K562 (cell line): ENCODE measurements around the gene SLPI. TPM values are rescaled to one million over a fixed set of nuclear protein-coding genes. Genes with fewer than 3 reads are reported as not detected.
A peak's percentile ranks its signal among the peaks of the same experiment; 100 is the strongest.

ENCODE experiments used
- CCNT2 ChIP-seq: IDR thresholded peaks from 2 replicates; pipeline ENCODE4 v1.6.1; 2011; ENCODE audit warnings: borderline replicate concordance, low read depth, mild to moderate bottlenecking, moderate library complexity, mixed read lengths, low read length; ENCODE audit not compliant: insufficient read length; ENCODE audit errors: extremely low read depth
- CREM ChIP-seq: IDR thresholded peaks from 2 replicates; pipeline ENCODE4 v1.6.1; 2014; ENCODE audit warnings: antibody characterized with exemption, low read depth
- NUFIP1 ChIP-seq: fragments of 450-650 bp; IDR thresholded peaks from 2 replicates; pipeline ENCODE4 v1.6.1; 2018; ENCODE audit not compliant: partially characterized antibody
- RHOXF2B ChIP-seq: fragments of 250-450 bp; sonication (Bioruptor Pico); conservative IDR thresholded peaks from 2 replicates; pipeline ENCODE4 v1.5.1; 2021
- SMAD2 ChIP-seq: fragments of 150-350 bp; IDR thresholded peaks from 2 replicates; pipeline ENCODE4 v1.6.1; 2014; ENCODE audit warnings: low read depth, mild to moderate bottlenecking, low read length
- SRF ChIP-seq, 2 experiments: fragments of 250-450, 450-650 bp in 1 of 2; sonication (Bioruptor Pico) in 1 of 2; sonication (generic) in 1 of 2; formaldehyde crosslinking; IDR thresholded peaks; 2 replicates each; pipeline versions ENCODE4 v1.5.0 to v1.5.1; 2020 to 2022; ENCODE audit warnings: mild to moderate bottlenecking in 1 of 2, missing genetic modification reagents in 1 of 2
- SRSF3 ChIP-seq: fragments of 200-400 bp; formaldehyde crosslinking; IDR thresholded peaks from 2 replicates; pipeline ENCODE4 v1.6.1; 2016; ENCODE audit warnings: mild to moderate bottlenecking, low read length, moderate library complexity; ENCODE audit not compliant: insufficient read depth
- polyA plus RNA-seq, 8 experiments: library from polyadenylated mRNA; depleted of rRNA in 4 of 8; stranded (reverse) in 5 of 8; unstranded in 3 of 8; fragments of >200 nt; fragmentation: Nextera tagmentation in 2 of 8; fragmentation: Illumina TruSeq in 1 of 8; extraction: Ambion mirVana in 2 of 8; extraction: Trizol in 1 of 8; gene quantifications; 2 replicates each; pipeline versions ENCODE4 v1.2.1 to v1.2.3, GENCODE V29; 2011 to 2014; ENCODE audit warnings: inconsistent platforms in 1 of 8, missing spikeins in 1 of 8
- total RNA-seq, 7 experiments: library from RNA; depleted of rRNA in 6 of 7; stranded (reverse); fragments of >200 nt in 6 of 7; fragmentation: Illumina TruSeq in 2 of 7; extraction: Trizol in 2 of 7; gene quantifications; 2 replicates each; pipeline versions ENCODE4 v1.2.1 to v1.2.3, GENCODE V29; 2011 to 2021; ENCODE audit warnings: low replicate concordance in 1 of 7
- TF ChIP-seq, protein P1 (sequence below): fragments of 450-650 bp; IDR thresholded peaks from 2 replicates; pipeline ENCODE4 v1.6.1; 2017; ENCODE audit warnings: antibody characterized with exemption
- TF ChIP-seq, protein P2 (sequence below): fragments of 250-450 bp; sonication (Bioruptor Pico); IDR thresholded peaks from 2 replicates; pipeline ENCODE4 v1.5.0; 2020; ENCODE audit warnings: mild to moderate bottlenecking
- TF ChIP-seq, protein P3 (sequence below): fragments of 250-450 bp; sonication (Bioruptor Pico); IDR thresholded peaks from 2 replicates; pipeline ENCODE4 v1.4.0; 2020; ENCODE audit warnings: mild to moderate bottlenecking
- TF ChIP-seq, protein P4 (sequence below): fragments of 450-650 bp; formaldehyde crosslinking; IDR thresholded peaks from 2 replicates; pipeline ENCODE4 v1.4.0; 2020; ENCODE audit warnings: mild to moderate bottlenecking, mixed read lengths
- TF ChIP-seq, protein P5 (sequence below): fragments of 450-650 bp; IDR thresholded peaks from one replicate; pipeline ENCODE4 v1.6.1; 2018; ENCODE audit warnings: mild to moderate bottlenecking, moderate library complexity; ENCODE audit not compliant: partially characterized antibody
- TF ChIP-seq, protein P6 (sequence below): fragments of 450-650 bp; IDR thresholded peaks from 2 replicates; pipeline ENCODE4 v1.6.1; 2016; ENCODE audit warnings: mild to moderate bottlenecking
- TF ChIP-seq, protein P7 (sequence below): fragments of 450-650 bp; formaldehyde crosslinking; IDR thresholded peaks from 2 replicates; pipeline ENCODE4 v1.4.0; 2022; ENCODE audit warnings: mild to moderate bottlenecking, moderate library complexity

Gene SLPI
- total and polyA plus RNA-seq, 9 of the 15 experiments (the other 6 are each of a cell fraction or from before 2014, with no cell fraction given), result 0.78 TPM; not detected in 8

DNA sequence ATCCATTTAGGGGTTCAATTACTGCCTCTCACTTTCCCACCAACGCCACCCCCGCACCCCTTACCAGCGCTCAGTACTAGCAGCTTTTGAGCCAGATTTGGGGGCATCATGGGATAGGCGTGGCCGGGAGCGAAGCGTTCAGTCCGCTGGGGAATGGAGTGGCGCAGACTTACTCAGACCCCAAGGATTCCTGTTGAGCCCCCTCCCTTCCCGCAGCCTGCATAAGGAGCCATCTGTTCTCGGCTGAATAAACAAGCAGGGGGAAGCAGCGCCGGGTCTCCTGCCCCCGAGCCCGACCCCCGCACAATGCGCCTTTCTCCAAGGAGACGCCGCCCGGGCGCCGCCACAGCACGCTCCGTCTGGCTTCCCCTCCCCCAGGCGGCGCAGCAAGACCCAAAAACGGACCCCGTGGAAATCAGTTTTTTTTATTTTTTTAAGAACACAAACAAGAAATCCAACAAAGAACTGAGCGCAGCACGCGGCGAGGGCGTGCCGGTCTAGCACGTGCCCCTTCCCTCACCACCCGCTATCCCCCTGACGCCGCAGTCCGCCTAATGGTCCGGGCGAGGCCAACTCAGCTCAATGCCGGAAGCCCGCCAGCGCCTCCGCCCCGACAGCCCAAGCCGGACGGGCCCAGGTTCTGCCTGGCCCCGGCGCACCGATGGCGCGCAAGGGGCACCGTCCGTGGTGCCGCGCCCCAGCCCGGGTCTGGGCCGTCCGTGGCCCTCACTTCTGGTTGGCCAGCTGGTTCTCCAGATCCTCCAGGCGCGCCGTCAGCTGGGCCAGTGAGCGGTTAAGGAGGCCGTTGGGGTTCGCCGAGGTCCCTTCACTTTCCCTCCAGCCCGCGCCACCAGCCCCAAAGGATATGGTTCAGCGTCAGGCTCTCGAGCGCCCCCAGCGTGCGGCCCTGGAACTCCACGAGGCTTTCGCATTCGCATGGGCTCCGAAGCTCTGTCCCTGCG lies 39.0 kb upstream of the SLPI start (continued):
- TF ChIP-seq, protein P1, sequence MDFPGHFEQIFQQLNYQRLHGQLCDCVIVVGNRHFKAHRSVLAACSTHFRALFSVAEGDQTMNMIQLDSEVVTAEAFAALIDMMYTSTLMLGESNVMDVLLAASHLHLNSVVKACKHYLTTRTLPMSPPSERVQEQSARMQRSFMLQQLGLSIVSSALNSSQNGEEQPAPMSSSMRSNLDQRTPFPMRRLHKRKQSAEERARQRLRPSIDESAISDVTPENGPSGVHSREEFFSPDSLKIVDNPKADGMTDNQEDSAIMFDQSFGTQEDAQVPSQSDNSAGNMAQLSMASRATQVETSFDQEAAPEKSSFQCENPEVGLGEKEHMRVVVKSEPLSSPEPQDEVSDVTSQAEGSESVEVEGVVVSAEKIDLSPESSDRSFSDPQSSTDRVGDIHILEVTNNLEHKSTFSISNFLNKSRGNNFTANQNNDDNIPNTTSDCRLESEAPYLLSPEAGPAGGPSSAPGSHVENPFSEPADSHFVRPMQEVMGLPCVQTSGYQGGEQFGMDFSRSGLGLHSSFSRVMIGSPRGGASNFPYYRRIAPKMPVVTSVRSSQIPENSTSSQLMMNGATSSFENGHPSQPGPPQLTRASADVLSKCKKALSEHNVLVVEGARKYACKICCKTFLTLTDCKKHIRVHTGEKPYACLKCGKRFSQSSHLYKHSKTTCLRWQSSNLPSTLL, result no peak
- TF ChIP-seq, protein P2, sequence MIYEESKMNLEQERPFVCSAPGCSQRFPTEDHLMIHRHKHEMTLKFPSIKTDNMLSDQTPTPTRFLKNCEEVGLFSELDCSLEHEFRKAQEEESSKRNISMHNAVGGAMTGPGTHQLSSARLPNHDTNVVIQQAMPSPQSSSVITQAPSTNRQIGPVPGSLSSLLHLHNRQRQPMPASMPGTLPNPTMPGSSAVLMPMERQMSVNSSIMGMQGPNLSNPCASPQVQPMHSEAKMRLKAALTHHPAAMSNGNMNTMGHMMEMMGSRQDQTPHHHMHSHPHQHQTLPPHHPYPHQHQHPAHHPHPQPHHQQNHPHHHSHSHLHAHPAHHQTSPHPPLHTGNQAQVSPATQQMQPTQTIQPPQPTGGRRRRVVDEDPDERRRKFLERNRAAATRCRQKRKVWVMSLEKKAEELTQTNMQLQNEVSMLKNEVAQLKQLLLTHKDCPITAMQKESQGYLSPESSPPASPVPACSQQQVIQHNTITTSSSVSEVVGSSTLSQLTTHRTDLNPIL (CRISPR knock-in tag), result no peak
- no peak for TF ChIP-seq SRF (CRISPR knock-in tag; IDR thresholded peaks at IDR 0.05)
- TF ChIP-seq, protein P3, sequence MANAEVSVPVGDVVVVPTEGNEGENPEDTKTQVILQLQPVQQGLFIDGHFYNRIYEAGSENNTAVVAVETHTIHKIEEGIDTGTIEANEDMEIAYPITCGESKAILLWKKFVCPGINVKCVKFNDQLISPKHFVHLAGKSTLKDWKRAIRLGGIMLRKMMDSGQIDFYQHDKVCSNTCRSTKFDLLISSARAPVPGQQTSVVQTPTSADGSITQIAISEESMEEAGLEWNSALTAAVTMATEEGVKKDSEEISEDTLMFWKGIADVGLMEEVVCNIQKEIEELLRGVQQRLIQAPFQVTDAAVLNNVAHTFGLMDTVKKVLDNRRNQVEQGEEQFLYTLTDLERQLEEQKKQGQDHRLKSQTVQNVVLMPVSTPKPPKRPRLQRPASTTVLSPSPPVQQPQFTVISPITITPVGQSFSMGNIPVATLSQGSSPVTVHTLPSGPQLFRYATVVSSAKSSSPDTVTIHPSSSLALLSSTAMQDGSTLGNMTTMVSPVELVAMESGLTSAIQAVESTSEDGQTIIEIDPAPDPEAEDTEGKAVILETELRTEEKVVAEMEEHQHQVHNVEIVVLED, result no peak
- TF ChIP-seq NUFIP1, result no peak
- no peak for TF ChIP-seq SMAD2
- TF ChIP-seq, protein P4, sequence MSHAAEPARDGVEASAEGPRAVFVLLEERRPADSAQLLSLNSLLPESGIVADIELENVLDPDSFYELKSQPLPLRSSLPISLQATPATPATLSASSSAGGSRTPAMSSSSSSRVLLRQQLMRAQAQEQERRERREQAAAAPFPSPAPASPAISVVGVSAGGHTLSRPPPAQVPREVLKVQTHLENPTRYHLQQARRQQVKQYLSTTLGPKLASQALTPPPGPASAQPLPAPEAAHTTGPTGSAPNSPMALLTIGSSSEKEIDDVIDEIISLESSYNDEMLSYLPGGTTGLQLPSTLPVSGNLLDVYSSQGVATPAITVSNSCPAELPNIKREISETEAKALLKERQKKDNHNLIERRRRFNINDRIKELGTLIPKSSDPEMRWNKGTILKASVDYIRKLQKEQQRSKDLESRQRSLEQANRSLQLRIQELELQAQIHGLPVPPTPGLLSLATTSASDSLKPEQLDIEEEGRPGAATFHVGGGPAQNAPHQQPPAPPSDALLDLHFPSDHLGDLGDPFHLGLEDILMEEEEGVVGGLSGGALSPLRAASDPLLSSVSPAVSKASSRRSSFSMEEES (CRISPR knock-in tag), result no peak
- peak; percentile 59 for TF ChIP-seq CREM
- TF ChIP-seq, protein P5, sequence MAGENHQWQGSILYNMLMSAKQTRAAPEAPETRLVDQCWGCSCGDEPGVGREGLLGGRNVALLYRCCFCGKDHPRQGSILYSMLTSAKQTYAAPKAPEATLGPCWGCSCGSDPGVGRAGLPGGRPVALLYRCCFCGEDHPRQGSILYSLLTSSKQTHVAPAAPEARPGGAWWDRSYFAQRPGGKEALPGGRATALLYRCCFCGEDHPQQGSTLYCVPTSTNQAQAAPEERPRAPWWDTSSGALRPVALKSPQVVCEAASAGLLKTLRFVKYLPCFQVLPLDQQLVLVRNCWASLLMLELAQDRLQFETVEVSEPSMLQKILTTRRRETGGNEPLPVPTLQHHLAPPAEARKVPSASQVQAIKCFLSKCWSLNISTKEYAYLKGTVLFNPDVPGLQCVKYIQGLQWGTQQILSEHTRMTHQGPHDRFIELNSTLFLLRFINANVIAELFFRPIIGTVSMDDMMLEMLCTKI, result no peak
- no peak for TF ChIP-seq SRSF3
- TF ChIP-seq RHOXF2B (CRISPR knock-in tag), result no peak
- TF ChIP-seq, protein P6, sequence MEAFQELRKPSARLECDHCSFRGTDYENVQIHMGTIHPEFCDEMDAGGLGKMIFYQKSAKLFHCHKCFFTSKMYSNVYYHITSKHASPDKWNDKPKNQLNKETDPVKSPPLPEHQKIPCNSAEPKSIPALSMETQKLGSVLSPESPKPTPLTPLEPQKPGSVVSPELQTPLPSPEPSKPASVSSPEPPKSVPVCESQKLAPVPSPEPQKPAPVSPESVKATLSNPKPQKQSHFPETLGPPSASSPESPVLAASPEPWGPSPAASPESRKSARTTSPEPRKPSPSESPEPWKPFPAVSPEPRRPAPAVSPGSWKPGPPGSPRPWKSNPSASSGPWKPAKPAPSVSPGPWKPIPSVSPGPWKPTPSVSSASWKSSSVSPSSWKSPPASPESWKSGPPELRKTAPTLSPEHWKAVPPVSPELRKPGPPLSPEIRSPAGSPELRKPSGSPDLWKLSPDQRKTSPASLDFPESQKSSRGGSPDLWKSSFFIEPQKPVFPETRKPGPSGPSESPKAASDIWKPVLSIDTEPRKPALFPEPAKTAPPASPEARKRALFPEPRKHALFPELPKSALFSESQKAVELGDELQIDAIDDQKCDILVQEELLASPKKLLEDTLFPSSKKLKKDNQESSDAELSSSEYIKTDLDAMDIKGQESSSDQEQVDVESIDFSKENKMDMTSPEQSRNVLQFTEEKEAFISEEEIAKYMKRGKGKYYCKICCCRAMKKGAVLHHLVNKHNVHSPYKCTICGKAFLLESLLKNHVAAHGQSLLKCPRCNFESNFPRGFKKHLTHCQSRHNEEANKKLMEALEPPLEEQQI, result no peak
- TF ChIP-seq, protein P7, sequence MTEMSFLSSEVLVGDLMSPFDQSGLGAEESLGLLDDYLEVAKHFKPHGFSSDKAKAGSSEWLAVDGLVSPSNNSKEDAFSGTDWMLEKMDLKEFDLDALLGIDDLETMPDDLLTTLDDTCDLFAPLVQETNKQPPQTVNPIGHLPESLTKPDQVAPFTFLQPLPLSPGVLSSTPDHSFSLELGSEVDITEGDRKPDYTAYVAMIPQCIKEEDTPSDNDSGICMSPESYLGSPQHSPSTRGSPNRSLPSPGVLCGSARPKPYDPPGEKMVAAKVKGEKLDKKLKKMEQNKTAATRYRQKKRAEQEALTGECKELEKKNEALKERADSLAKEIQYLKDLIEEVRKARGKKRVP (CRISPR knock-in tag), result no peak
- no peak for TF ChIP-seq CCNT2
